Neutrophil (primary cell): Measurements from ENCODE around the gene KDELR3.

ENCODE experiments used
- H3K27ac ChIP-seq: fragments of 200-600 bp; sonication (generic); 2 replicates; pipeline ENCODE4 v1.5.1; 2016; ENCODE audit warnings: mild to moderate bottlenecking, moderate library complexity
- H3K27me3 ChIP-seq: fragments of 200-600 bp; sonication (generic); 2 replicates; pipeline ENCODE4 v1.6.0; 2016; ENCODE audit warnings: mild to moderate bottlenecking
- H3K36me3 ChIP-seq: fragments of 200-600 bp; sonication (generic); 2 replicates; pipeline ENCODE4 v1.5.1; 2017
- H3K4me1 ChIP-seq, 2 experiments: fragments of 200-600 bp in 1 of 2; sonication (generic) in 1 of 2; 1 replicate in 1 of 2; 2 replicates in 1 of 2; pipeline versions ENCODE4 v1.5.1 to v1.6.1; 2013 to 2016; ENCODE audit warnings: low read depth in 1 of 2, low read length in 1 of 2, mild to moderate bottlenecking in 1 of 2, moderate library complexity in 1 of 2; ENCODE audit not compliant: control insufficient read depth in 1 of 2, insufficient read depth in 1 of 2
- H3K4me3 ChIP-seq, 2 experiments: fragments of 200-600 bp in 1 of 2; sonication (generic) in 1 of 2; 1 replicate in 1 of 2; 2 replicates in 1 of 2; pipeline ENCODE4 v1.5.1; 2013 to 2016; ENCODE audit warnings: low read depth in 1 of 2, low read length in 1 of 2, mild to moderate bottlenecking in 1 of 2, moderate library complexity in 1 of 2
- H3K9me3 ChIP-seq: fragments of 200-600 bp; sonication (generic); 2 replicates; pipeline ENCODE4 v1.5.1; 2016
- TF ChIP-seq, protein P1 (sequence below): fragments of 200-600 bp; sonication (generic); IDR thresholded peaks from 2 replicates; pipeline ENCODE4 v1.5.1; 2016; ENCODE audit warnings: antibody characterized with exemption

KDELR3 gene

DNA sequence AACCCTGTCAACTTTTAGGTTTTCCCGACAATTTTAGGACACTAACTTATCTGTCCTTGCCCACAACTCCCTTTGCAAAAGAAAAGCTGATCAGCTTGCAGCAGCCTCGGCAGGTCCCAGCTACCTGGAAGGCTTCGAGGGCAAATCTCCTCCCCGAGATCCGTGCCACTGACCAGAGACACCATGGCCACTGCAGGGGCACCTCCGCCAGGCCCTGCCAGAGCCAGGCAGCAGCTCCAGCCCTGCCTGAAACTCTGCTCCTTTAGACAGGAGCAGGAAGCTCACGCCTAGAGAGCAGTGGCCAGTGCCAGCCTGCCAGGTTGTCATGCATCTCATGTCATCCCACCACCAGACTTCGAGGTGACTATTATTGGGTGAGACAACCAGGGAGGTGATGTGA is 34.0 kb upstream of the KDELR3 start:
- H3K4me3 ChIP-seq: no peak overlapping the region

DNA sequence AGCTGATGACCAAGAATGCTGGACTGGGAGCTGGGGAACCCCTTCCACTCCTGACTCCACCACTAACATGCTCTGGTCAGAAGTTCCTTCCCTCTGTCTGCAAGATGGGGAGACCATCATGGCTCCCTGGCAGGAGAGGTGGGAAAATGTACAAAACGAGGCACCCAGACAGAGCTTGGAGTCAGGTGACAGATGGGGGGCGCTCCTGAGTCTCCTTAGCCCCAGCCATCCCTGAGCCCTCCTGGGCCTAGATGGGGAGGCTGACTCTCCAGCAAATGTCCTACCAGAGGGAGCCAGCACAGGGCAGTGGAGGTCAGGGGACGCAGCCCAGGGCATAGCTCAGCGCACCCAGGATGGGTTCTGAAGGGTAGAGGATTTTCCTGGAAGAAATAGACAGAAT is 32.9 kb upstream of the KDELR3 start:
- Histone ChIP-seq H3K27ac (no peak overlapping the region), H3K36me3 (no peaks in the 10 kb centered on the region), H3K4me1 (no peaks in the 10 kb centered on the region), H3K4me3 (no peak overlapping the region), H3K27me3 (peaks cover 19% of the 10 kb centered on the region), H3K9me3 (no peaks in the 10 kb centered on the region)
- TF ChIP-seq, protein P1, sequence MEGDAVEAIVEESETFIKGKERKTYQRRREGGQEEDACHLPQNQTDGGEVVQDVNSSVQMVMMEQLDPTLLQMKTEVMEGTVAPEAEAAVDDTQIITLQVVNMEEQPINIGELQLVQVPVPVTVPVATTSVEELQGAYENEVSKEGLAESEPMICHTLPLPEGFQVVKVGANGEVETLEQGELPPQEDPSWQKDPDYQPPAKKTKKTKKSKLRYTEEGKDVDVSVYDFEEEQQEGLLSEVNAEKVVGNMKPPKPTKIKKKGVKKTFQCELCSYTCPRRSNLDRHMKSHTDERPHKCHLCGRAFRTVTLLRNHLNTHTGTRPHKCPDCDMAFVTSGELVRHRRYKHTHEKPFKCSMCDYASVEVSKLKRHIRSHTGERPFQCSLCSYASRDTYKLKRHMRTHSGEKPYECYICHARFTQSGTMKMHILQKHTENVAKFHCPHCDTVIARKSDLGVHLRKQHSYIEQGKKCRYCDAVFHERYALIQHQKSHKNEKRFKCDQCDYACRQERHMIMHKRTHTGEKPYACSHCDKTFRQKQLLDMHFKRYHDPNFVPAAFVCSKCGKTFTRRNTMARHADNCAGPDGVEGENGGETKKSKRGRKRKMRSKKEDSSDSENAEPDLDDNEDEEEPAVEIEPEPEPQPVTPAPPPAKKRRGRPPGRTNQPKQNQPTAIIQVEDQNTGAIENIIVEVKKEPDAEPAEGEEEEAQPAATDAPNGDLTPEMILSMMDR: no peak

More for the DNA sequence above, 34.0 kb upstream of the KDELR3 start:
- no peaks in the 10 kb centered on the region for H3K9me3 ChIP-seq
- H3K27ac ChIP-seq: no peak overlapping the region
- H3K36me3 ChIP-seq: no peaks in the 10 kb centered on the region
- no peaks in the 10 kb centered on the region for H3K4me1 ChIP-seq
- H3K27me3 ChIP-seq: peaks cover 19% of the 10 kb centered on the region
- TF ChIP-seq, protein P1: no peak

DNA sequence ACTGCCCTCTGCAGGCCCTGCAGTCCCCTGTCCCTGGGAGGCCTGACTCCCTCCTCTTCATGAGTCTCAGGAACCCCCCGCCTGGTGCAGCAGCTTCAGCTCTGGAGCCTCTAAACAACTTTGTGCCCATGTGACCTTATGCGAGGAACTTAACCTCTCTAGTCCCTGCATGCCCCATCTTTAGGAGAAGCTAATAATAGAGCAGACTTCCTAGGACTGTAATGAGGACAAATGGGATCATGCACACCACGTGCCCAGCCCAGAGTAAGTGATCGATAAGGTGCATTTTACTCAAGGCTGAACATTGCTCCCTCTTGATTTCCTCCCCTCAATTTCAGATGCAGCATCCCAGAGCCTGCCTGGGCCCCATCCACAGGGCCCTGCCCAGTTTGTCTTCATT is 31.9 kb upstream of the KDELR3 start:
- peaks cover 27% of the 10 kb centered on the region for H3K27me3 ChIP-seq

DNA sequence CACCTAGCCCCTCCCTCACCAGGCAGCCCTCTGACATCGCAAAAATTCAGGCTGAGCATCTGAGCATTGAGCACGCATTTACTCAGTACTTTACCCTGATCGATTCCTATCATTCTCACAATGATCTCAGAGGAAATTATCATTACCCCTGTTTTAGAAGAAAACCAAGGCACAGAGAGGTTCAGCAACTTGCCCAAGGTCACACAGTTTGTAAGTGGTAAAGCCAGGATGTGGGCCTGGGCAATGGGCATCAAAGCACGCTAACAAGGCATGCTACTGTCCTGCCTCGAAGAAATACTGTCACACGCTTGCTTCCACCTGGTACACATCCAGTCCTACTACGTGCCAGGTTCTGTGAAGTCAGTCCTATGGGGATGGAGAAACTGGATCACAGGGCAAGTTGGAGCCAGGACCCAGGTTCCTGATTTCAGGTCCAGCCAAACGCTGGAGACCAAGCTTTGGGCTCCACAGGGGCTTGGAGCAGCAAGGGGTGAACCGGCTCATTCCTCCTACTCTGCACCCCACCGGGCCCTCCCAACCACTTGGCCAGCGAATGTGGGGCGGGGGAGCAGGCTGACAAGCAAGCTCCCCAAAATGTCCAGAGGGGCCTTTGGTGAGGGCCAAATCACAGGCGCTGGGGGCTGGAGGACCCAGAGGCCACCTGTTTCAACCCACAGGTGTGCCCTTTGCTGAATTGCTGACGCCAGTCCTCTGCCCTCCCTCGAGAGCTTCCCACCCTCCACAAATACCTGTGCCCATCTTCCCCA is 31.1 kb upstream of the KDELR3 start:
- TF ChIP-seq, protein P1: no peak
- Histone ChIP-seq H3K9me3 (no peaks in the 10 kb centered on the region), H3K27me3 (peaks cover 36% of the 10 kb centered on the region), H3K4me1 (no peaks in the 10 kb centered on the region), H3K36me3 (no peaks in the 10 kb centered on the region), H3K4me3 (no peak overlapping the region), H3K27ac (no peak overlapping the region)

More for the DNA sequence above, 31.9 kb upstream of the KDELR3 start:
- Histone ChIP-seq H3K9me3 (no peaks in the 10 kb centered on the region), H3K4me1 (no peaks in the 10 kb centered on the region), H3K36me3 (no peaks in the 10 kb centered on the region), H3K27ac (no peak overlapping the region), H3K4me3 (no peak overlapping the region)
- TF ChIP-seq, protein P1: no peak

DNA sequence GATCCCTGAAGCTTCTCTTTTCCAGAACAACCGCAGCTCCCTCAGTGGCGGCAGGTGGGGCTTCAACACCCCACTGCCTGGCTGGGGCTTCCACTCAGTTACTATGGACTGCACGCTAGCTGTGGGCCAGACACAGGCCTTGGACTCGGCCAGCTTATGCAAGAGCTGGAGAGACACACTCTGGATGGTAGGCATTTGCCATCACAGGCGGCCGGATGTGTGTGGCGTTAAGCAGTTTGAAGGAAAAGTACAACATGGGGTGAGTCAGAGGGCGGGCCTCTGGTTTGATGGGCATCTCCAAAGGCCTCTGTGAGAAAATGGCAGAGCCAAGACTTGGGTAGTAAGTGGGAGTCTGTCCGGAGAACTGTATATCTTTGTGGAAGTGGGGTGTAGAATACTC is 30.5 kb upstream of the KDELR3 start:
- Histone ChIP-seq H3K27ac (no peak overlapping the region), H3K4me3 (no peak overlapping the region), H3K36me3 (no peaks in the 10 kb centered on the region), H3K27me3 (peaks cover 40% of the 10 kb centered on the region), H3K9me3 (no peaks in the 10 kb centered on the region), H3K4me1 (no peaks in the 10 kb centered on the region)
- TF ChIP-seq, protein P1: no peak
